HG03025 (cell line): ENCODE data around the gene SH3GL3.

ENCODE experiments used
- ATAC-seq: cut with Tn5 transposase; IDR thresholded peaks from one replicate; pipeline ENCODE4 v1.9.1; 2021; ENCODE audit warnings: mild to moderate bottlenecking, moderate library complexity; ENCODE audit not compliant: unreplicated experiment, low FRiP score

SH3GL3 gene

GRCh38 chr15:83499476-83499875, 52.3 kb downstream of the SH3GL3 start:
- no peak for ATAC-seq

GRCh38 chr15:83503595-83504364, 56.6 kb downstream of the SH3GL3 start:
- no peak for ATAC-seq

- no peak for ATAC-seq
Observed at GRCh38 chr15:83504365-83504764, 57.2 kb downstream of the SH3GL3 start.

DNA sequence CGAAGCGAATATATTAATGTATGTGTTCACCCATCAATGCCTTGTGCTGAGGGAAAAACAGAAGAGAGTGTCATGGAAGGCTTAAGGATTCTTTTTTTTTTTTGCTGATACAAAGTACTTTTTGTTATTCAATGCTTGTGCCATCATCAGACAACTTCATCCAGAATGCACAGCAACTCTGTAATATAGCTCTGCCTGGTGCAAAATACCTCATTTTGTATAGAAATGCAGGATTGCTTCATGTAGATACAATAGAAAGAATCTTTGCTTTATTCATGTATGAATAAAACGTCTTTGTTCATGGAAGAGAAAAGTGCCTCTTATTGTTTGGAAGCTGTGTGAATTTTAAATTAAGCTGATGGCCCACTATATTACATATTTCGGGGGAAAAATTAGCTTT, 62.9 kb downstream of the SH3GL3 start:
- no peak for ATAC-seq

- ATAC-seq = no peak
Observed at GRCh38 chr15:83512459-83512858, 65.3 kb downstream of the SH3GL3 start.

DNA sequence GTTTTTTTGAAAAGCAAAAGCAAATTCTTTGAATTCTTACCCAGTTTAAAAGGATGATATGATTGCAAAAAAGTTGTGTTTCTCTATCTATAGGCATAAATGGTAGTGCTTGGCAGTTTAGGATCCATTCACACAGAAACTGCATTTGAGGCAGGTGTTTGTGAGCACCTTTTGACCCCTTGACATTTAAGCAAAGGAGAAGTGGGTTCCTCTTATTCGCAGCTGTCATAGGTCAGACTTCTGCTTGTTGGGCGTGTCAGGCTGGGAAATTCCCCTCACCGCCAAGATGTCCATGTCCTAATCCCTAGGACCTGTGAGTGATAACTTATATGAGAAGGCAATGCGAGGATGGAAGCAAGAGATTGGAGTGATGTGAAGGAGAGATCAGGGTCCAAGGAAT, 67.4 kb downstream of the SH3GL3 start:
- no peak for ATAC-seq

GRCh38 chr15:83515164-83515563, 68.0 kb downstream of the SH3GL3 start:
- ATAC-seq = no peak

- ATAC-seq = no peak
Observed at GRCh38 chr15:83516935-83517334, 69.8 kb downstream of the SH3GL3 start.

DNA sequence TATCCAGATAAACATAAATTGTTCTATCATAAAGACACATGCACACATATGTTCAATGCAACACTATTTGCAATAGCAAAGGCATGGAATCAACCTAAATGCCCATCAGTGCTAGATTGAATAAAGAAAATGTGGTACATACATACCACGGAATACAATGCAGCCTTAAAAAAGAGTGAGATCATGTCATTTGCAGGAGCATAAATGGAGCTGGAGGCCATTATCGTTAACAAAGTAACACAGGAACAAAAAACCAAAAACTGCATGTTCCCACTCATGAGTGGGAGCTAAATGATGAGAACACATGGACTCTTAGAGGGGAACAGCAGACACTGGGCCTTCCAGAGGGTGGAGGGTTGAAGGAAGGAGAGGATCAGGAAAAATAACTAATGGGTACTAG, 79.2 kb downstream of the SH3GL3 start:
- ATAC-seq = no peak

- no peak for ATAC-seq
Observed at GRCh38 chr15:83533410-83533962, 86.3 kb downstream of the SH3GL3 start.

DNA sequence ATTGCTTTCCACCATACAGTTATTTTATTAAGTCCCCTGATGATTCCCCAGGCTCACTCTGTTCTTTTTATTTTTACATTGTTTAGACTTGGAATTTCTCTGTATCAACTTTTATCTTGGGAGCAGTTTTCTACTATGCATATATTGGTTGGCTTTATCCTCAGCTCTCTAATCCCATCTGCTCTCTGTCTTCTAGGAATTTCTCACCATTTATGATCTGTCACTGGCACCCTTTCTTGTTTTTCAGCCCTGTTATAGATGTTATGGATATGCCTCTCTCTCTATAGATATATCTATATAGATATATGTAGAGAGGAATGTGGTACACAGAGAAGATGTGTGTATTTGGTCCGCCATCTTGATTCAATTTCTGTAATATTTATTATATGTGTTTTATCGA, 90.5 kb downstream of the SH3GL3 start:
- no peak for ATAC-seq

GRCh38 chr15:83538682-83539081, 91.5 kb downstream of the SH3GL3 start:
- no peak for ATAC-seq

GRCh38 chr15:83545804-83546511, 98.8 kb downstream of the SH3GL3 start:
- no peak for ATAC-seq

- ATAC-seq = no peak
Observed at GRCh38 chr15:83546512-83546888, 99.4 kb downstream of the SH3GL3 start.

DNA sequence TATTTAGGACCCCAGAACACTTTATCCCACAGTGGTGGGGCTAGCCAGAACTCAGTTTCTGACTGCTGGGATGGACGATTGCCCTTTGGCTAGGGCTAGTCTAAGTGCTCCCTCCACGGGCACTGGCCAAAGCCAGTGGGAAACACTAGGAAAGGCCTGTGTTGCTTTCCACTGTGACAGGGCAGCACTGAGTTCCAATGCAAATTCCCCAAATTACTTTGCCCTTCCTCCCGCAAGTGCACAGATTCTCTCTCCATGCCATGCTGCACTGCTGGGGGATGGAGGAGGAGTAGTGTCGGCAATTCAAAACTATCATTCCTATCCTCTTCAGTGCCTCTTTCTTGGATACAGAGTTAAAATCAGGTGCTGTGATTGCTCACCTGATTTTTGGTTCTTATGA, 100.0 kb downstream of the SH3GL3 start:
- no peak for ATAC-seq

- no peak for ATAC-seq
Observed at GRCh38 chr15:83549623-83550022, 102.5 kb downstream of the SH3GL3 start.

DNA sequence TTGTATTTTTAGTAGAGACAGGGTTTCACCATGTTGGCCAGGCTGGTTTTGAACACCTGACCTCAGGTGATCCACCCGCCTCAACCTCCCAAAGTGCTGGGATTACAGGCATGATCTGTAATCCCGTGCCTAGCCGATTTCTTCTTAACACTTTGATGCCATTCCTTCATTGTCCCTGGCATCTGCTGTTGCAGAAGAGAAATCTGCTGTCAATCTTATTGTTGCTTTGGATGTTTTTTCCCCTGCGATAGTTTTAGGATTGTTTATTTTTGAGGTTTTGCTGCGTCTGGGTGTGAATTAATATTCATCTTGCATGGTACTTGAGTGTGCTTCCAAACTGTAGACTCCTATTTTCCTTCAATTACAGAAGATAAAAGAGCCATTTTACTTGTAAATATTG, 107.4 kb downstream of the SH3GL3 start:
- no peak for ATAC-seq

DNA sequence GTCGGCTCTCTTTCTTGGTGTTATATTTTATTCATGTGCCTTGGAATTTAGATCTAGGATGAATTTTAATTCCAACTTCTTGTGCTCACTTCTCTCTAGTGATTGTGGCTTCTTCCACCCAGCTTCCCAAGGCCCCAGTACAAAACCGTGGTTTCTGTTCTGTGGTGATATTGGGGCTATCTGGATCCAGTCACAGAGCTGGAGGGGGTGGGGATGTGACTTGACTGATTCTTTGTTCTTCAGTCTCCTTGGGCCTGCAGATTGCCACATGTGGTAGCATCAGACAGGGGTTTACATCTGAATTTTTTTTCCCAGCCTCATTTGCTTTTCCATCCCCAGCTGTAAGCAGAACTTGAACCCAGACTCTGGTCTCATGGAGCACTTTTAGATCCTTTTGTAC, 108.2 kb downstream of the SH3GL3 start:
- no peak for ATAC-seq

- ATAC-seq = no peak
Observed at GRCh38 chr15:83556068-83556467, 108.9 kb downstream of the SH3GL3 start.

- no peak for ATAC-seq
Observed at GRCh38 chr15:83556754-83557153, 109.6 kb downstream of the SH3GL3 start.

- ATAC-seq = no peak
Observed at GRCh38 chr15:83558146-83558545, 111.0 kb downstream of the SH3GL3 start.
